Heart left ventricle (tissue), 16 donors: Measurements from ENCODE around the gene RASSF1. TPM values are rescaled to one million over a fixed set of nuclear protein-coding genes. Genes with fewer than 3 reads are reported as not detected.

Experiments used
- ATAC-seq, 4 donors: fragments of 200-7000 bp; cut with Tn5 transposase; one replicate each; pipeline ENCODE4 v1.9.1; 2020 to 2022; ENCODE audit warnings: moderate library complexity in 4 of 4, mild to moderate bottlenecking in 3 of 4, moderate number of reproducible peaks in 1 of 4
- DNase-seq, 5 donors: peaks; one replicate each; pipeline ENCODE4 v3.0.0-alpha.2; 2020
- H3K27ac ChIP-seq, 12 donors: fragments of 200-600 bp; sonication (generic) in 4 of 12; one replicate each; pipeline versions ENCODE4 v1.5.0 to v1.8.0; 2016 to 2022; ENCODE audit warnings: mild to moderate bottlenecking in 2 of 12
- H3K27me3 ChIP-seq, 9 donors: fragments of 200-600 bp; sonication (generic) in 2 of 9; one replicate each; pipeline versions ENCODE4 v1.5.1 to v1.8.0; 2016 to 2022; ENCODE audit warnings: mild to moderate bottlenecking in 3 of 9
- H3K36me3 ChIP-seq, 9 donors: fragments of 200-600 bp; sonication (generic) in 2 of 9; one replicate each; pipeline versions ENCODE4 v1.5.0 to v1.8.0; 2018 to 2022; ENCODE audit warnings: mild to moderate bottlenecking in 2 of 9
- H3K4me1 ChIP-seq, 12 donors: fragments of 200-600 bp; sonication (generic) in 4 of 12; one replicate each; pipeline versions ENCODE4 v1.5.0 to v1.8.0; 2016 to 2022; ENCODE audit warnings: mild to moderate bottlenecking in 3 of 12
- H3K4me3 ChIP-seq, 12 donors: fragments of 200-600 bp; sonication (generic) in 4 of 12; one replicate each; pipeline versions ENCODE4 v1.5.0 to v1.8.0; 2017 to 2022; ENCODE audit warnings: mild to moderate bottlenecking in 9 of 12, moderate library complexity in 4 of 12
- H3K9me3 ChIP-seq, 12 donors: fragments of 200-600 bp; sonication (generic) in 4 of 12; one replicate each; pipeline versions ENCODE4 v1.5.0 to v1.8.0; 2016 to 2022; ENCODE audit warnings: mild to moderate bottlenecking in 1 of 12
- CTCF ChIP-seq, 12 donors: fragments of 200-600 bp; sonication (generic) in 4 of 12; IDR thresholded peaks; one replicate each; pipeline versions ENCODE4 v1.5.0 to v1.8.0; 2018 to 2022; ENCODE audit warnings: antibody characterized with exemption in 12 of 12, mild to moderate bottlenecking in 5 of 12
- POLR2A ChIP-seq, 2 donors: fragments of 450-650 bp; IDR thresholded peaks; one replicate each; pipeline ENCODE4 v1.6.1; 2017; ENCODE audit warnings: antibody characterized with exemption in 2 of 2, mild to moderate bottlenecking in 2 of 2, moderate library complexity in 2 of 2
- WGBS, 4 donors: extraction: QIAGEN DNeasy Blood & Tissue Kit in 2 of 4; methylation state at CpG; one replicate each; pipeline versions ENCODE4 v1.1.5 to v1.1.7; 2013 to 2018; 5-methylcytosine and 5-hydroxymethylcytosine counted together
- intact Hi-C, 10 donors: fragments of 100-400 bp; cut with DNase I; formaldehyde crosslinking; loops; one replicate each; pipeline versions ENCODE4 v1.11.1 to v1.14.2; 2022
- polyA plus RNA-seq, 2 donors: library from polyadenylated mRNA; stranded (reverse); fragments of 200-250 nt; gene quantifications; one replicate each; pipeline ENCODE4 v1.2.3, GENCODE V29; 2013
- total RNA-seq, 9 donors: library from RNA; depleted of rRNA in 2 of 9; stranded (reverse); fragments of >200 nt in 2 of 9; fragmentation: NEBNext Ultra II Directional in 3 of 9; extraction: Animal tissue kit (Norgen Biotek cat#: 25700) in 3 of 9; gene quantifications; one replicate each; pipeline versions ENCODE4 v1.1.0 to v1.2.4, GENCODE V29; 2016 to 2023
- donor health status: ischemic (EF 13 %, LVEDD 7.1; RV severe dilation, severe dysfunction).
- donor health status: healthy with polysubstance abuse.
- donor health status: DM: no; HTN: yes; CAD: no.
- donor health status: DM: no; HTN: no; CAD: no.
- donor health status: ischemic (EF 25% LVEDD 6.9; RV normal size, moderate dysfunction).
- donor health status: ischemic (EF 25% LVEDD 5.7; RV mildly dilated, moderate dysfunction).
- donor health status: healthy.
- donor health status: DM: yes; HTN: yes; CAD: no.
- donor health status: ischemic (EF 35%, LVEDD 5.7; RV mildly dilated, moderate dysfunction).
- donor health status: nonischemic (EF 11% LVEDD 7.7; RV severe dilation, severe dysfunction).
- donor health status: DM: yes; HTN: yes; CAD: no.
- donor health status: PGD.
- donor health status: ischemic (EF 29% LVEDD 5.4; RV normal size, mild dysfunction).
- donor health status: nonischemic (EF 23%, LVEDD 6.1; RV moderate dilation, normal function).

RASSF1 gene
- total and polyA plus RNA-seq, 11 donors, result 7.9 to 58.6 (median 14.2) TPM

GRCh38 chr3:50341996-50342650, 1.5 kb upstream of the RASSF1 start:
- H3K36me3 ChIP-seq, result no peaks in the 10 kb centered on the region
- DNase-seq (no peak), ATAC-seq (no peak)
- peak overlapping the region in 1 of 12 donors; percentile 98 for H3K27ac ChIP-seq
- H3K27me3 ChIP-seq, result peaks cover 0 to 4% (median 0%) of the 10 kb centered on the region in 9 donors
- TF ChIP-seq CTCF (IDR thresholded peaks at IDR 0.05), result no peak
- no peak for TF ChIP-seq POLR2A (IDR thresholded peaks at IDR 0.05)
- H3K4me3 ChIP-seq, result peak overlapping the region in 1 of 12 donors; percentile 95
- 91 to 93% (median 92%) methylated on average over 10 to 13 of the region's 13 CpGs for WGBS, 4 donors
- H3K4me1 ChIP-seq, result peaks cover 4 to 61% (median 48%) of the 10 kb centered on the region in 12 donors
- intact Hi-C loops, result loop anchor here in 1 of 10 donors (10.0 kb wide), 1 partner anchor 1043 kb away; the partner anchor contains the start of gene MANF
- no peaks in the 10 kb centered on the region for H3K9me3 ChIP-seq

- intact Hi-C loops, result loop anchor here in 1 of 10 donors (10.0 kb wide), 1 partner anchor 1043 kb away; the partner anchor contains the start of gene MANF
- Histone ChIP-seq H3K4me3 (peak overlapping the region; percentile 30 to 97 (median 64)), H3K36me3 (no peaks in the 10 kb centered on the region), H3K9me3 (no peaks in the 10 kb centered on the region), H3K27ac (peak overlapping the region in 11 of 12 donors; percentile 62 to 100 (median 98)), H3K4me1 (peaks cover 4 to 61% (median 48%) of the 10 kb centered on the region in 12 donors), H3K27me3 (peaks cover 0 to 4% (median 0%) of the 10 kb centered on the region in 9 donors)
- ATAC-seq (no peak), DNase-seq (peak in 1 of 5 donors; percentile 55)
- WGBS, 4 donors, result 90 to 100% (median 94%) methylated on average over 9 of the region's 9 CpGs
- TF ChIP-seq CTCF (IDR thresholded peaks at IDR 0.05), result no peak
- no peak for TF ChIP-seq POLR2A (IDR thresholded peaks at IDR 0.05)
Measured at GRCh38 chr3:50341537-50341936, 901 bp upstream of the RASSF1 start.

GRCh38 chr3:50340147-50340447, 539 bp downstream of the RASSF1 start:
- peaks cover 13 to 63% (median 50%) of the 10 kb centered on the region in 12 donors for H3K4me1 ChIP-seq
- H3K36me3 ChIP-seq, result no peaks in the 10 kb centered on the region
- ATAC-seq (no peak), DNase-seq (no peak)
- peak overlapping the region; percentile 30 to 97 (median 64) for H3K4me3 ChIP-seq
- intact Hi-C loops, result loop anchor here in 1 of 10 donors (10.0 kb wide), 1 partner anchor 1045 kb away; the partner anchor contains the start of gene MANF
- H3K9me3 ChIP-seq, result no peaks in the 10 kb centered on the region
- H3K27ac ChIP-seq, result peak overlapping the region; percentile 62 to 100 (median 98)
- peaks cover 0 to 4% (median 0%) of the 10 kb centered on the region in 9 donors for H3K27me3 ChIP-seq
- no peak for TF ChIP-seq POLR2A (IDR thresholded peaks at IDR 0.05)
- no peak for TF ChIP-seq CTCF (IDR thresholded peaks at IDR 0.05)
- WGBS, 4 donors, result 27 to 46% (median 40%) methylated on average over 9 of the region's 9 CpGs

GRCh38 chr3:50339485-50340146, 1.0 kb downstream of the RASSF1 start:
- Histone ChIP-seq H3K4me1 (peaks cover 13 to 65% (median 55%) of the 10 kb centered on the region in 12 donors), H3K36me3 (peaks cover 0 to 4% (median 0%) of the 10 kb centered on the region in 9 donors), H3K4me3 (peak overlapping the region in 11 of 12 donors; percentile 41 to 97 (median 67)), H3K27ac (peak overlapping the region; percentile 62 to 100 (median 98)), H3K9me3 (no peaks in the 10 kb centered on the region), H3K27me3 (peaks cover 0 to 4% (median 0%) of the 10 kb centered on the region in 9 donors)
- ATAC-seq, result no peak
- no peak for DNase-seq
- WGBS, 4 donors, result 81 to 87% (median 84%) methylated on average over 14 of the region's 14 CpGs
- no peak for TF ChIP-seq CTCF (IDR thresholded peaks at IDR 0.05)
- no peak for TF ChIP-seq POLR2A (IDR thresholded peaks at IDR 0.05)
- intact Hi-C loops, result loop anchor here in 1 of 10 donors (10.0 kb wide), 1 partner anchor 1045 kb away; the partner anchor contains the start of gene MANF
